Colonic mucosa (tissue), 4 donors: ENCODE results near the gene MLLT3. TPM values are rescaled to one million over a fixed set of nuclear protein-coding genes. Genes with fewer than 3 reads are reported as not detected.
A peak's percentile ranks its signal among the peaks of the same experiment; 100 is the strongest.

Source experiments
- DNase-seq: peaks from one replicate; pipeline ENCODE4 v3.0.0-alpha.2; 2020
- H3K27ac ChIP-seq: fragments of 200-600 bp; one replicate; pipeline ENCODE4 v1.8.0; 2021
- H3K27me3 ChIP-seq: fragments of 200-600 bp; one replicate; pipeline ENCODE4 v1.8.0; 2021
- H3K36me3 ChIP-seq: fragments of 200-600 bp; one replicate; pipeline ENCODE4 v1.8.0; 2021
- H3K4me1 ChIP-seq: fragments of 200-600 bp; one replicate; pipeline ENCODE4 v1.8.0; 2021; ENCODE audit warnings: mild to moderate bottlenecking
- H3K4me3 ChIP-seq: fragments of 200-600 bp; one replicate; pipeline ENCODE4 v1.8.0; 2021
- H3K9ac ChIP-seq, 2 donors: one replicate each; pipeline ENCODE4 v1.7.0; 2013; ENCODE audit warnings: control low read depth in 2 of 2, low read depth in 2 of 2, low read length in 2 of 2
- H3K9me3 ChIP-seq: fragments of 200-600 bp; one replicate; pipeline ENCODE4 v1.8.0; 2021
- intact Hi-C: fragments of 100-400 bp; cut with DNase I; formaldehyde crosslinking; loops from one replicate; pipeline ENCODE4 v1.14.1; 2022
- total RNA-seq, 2 donors: library from RNA; stranded (reverse); fragmentation: NEBNext Ultra II Directional in 1 of 2; extraction: Animal tissue kit (Norgen Biotek cat#: 25700) in 1 of 2; gene quantifications; one replicate each; pipeline ENCODE4 v1.2.1, GENCODE V29; 2021
- TF ChIP-seq, protein P1 (sequence below): fragments of 200-600 bp; IDR thresholded peaks from one replicate; pipeline ENCODE4 v1.8.0; 2022; ENCODE audit warnings: antibody characterized with exemption, mild to moderate bottlenecking
- donor health status: healthy.
- donor health status: DM: no; HTN: no; CAD: no.
- donor health status: DM: no; HTN: no; CAD: no.

Gene MLLT3
- total RNA-seq, 2 donors from 2014 or later, result 44.6 to 65.2 TPM

DNA sequence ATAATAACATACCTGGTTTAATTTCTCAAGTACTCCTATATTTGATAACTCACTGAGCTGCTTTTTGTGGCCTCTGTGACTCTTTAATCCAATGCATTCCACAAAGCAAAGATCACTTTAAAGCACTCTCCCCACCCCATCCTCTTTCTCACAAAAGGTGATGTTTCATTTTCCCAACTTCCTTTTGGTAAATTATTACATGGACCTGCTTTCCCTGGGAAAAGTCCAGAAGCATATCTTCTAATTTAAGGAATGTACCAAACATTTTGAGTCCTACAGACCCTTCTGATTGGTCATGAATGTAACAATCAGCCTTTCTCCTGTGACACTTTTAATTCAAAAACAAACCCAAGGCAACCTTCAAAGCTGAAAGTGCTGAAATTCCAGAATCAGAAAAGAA lies 71.1 kb downstream of the MLLT3 start:
- no peaks in the 10 kb centered on the region for H3K36me3 ChIP-seq
- TF ChIP-seq, protein P1, sequence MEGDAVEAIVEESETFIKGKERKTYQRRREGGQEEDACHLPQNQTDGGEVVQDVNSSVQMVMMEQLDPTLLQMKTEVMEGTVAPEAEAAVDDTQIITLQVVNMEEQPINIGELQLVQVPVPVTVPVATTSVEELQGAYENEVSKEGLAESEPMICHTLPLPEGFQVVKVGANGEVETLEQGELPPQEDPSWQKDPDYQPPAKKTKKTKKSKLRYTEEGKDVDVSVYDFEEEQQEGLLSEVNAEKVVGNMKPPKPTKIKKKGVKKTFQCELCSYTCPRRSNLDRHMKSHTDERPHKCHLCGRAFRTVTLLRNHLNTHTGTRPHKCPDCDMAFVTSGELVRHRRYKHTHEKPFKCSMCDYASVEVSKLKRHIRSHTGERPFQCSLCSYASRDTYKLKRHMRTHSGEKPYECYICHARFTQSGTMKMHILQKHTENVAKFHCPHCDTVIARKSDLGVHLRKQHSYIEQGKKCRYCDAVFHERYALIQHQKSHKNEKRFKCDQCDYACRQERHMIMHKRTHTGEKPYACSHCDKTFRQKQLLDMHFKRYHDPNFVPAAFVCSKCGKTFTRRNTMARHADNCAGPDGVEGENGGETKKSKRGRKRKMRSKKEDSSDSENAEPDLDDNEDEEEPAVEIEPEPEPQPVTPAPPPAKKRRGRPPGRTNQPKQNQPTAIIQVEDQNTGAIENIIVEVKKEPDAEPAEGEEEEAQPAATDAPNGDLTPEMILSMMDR, result no peak
- H3K4me1 ChIP-seq, result peaks cover 11% of the 10 kb centered on the region
- H3K4me3 ChIP-seq, result no peak overlapping the region
- H3K9ac ChIP-seq, result peak overlapping the region in 1 of 2 donors; percentile 12
- H3K9me3 ChIP-seq, result no peaks in the 10 kb centered on the region
- H3K27ac ChIP-seq, result peak overlapping the region; percentile 80
- no peak for DNase-seq
- intact Hi-C loops, result no loop called here
- H3K27me3 ChIP-seq, result no peaks in the 10 kb centered on the region

DNA sequence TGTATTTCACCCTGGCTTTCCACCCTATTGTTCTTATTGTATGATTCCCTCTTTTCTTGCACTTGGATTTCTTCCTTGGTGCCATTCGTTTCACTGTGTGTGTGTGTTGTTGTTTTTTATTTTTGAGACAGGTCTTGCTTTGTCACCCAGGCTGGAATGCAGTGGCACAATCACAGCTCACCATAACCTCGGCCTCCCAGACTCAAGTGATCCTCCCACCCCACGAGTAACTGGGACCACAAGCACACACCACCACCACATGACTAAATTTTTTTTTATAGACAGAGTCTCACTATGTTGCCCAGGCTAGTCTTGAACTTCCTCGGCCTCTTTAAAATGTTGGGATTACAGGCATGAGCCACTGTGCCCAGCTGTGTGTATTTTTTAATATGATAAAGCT lies 72.0 kb downstream of the MLLT3 start:
- no peak overlapping the region for H3K9ac ChIP-seq
- H3K9me3 ChIP-seq, result no peaks in the 10 kb centered on the region
- no peak overlapping the region for H3K4me3 ChIP-seq
- peak overlapping the region; percentile 80 for H3K27ac ChIP-seq
- peaks cover 6% of the 10 kb centered on the region for H3K4me1 ChIP-seq
- DNase-seq, result no peak
- TF ChIP-seq, protein P1, result no peak
- H3K27me3 ChIP-seq, result no peaks in the 10 kb centered on the region
- intact Hi-C loops, result no loop called here
- H3K36me3 ChIP-seq, result no peaks in the 10 kb centered on the region

DNA sequence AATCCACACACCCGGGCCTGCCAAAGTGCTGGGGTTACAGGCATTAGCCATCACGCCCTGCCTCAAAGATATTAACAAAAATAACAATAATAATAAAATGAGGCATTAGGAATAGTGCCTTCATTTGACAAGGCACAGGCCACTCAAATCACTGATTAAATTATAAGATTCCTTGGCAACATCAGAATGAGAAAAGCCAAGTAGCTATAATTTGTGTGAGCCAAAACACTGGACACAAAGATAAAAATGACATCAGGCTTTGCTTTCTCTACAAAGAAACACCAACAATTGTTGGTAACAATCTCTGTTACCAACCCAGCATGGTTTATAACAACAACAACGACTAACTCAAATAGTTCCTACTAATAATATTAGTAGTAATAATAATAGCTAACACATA lies 73.2 kb downstream of the MLLT3 start:
- TF ChIP-seq, protein P1, result no peak
- intact Hi-C loops, result no loop called here
- Histone ChIP-seq H3K27me3 (no peaks in the 10 kb centered on the region), H3K4me1 (peaks cover 3% of the 10 kb centered on the region), H3K9ac (no peak overlapping the region), H3K9me3 (no peaks in the 10 kb centered on the region), H3K4me3 (no peak overlapping the region), H3K36me3 (no peaks in the 10 kb centered on the region), H3K27ac (no peak overlapping the region)
- DNase-seq, result no peak

DNA sequence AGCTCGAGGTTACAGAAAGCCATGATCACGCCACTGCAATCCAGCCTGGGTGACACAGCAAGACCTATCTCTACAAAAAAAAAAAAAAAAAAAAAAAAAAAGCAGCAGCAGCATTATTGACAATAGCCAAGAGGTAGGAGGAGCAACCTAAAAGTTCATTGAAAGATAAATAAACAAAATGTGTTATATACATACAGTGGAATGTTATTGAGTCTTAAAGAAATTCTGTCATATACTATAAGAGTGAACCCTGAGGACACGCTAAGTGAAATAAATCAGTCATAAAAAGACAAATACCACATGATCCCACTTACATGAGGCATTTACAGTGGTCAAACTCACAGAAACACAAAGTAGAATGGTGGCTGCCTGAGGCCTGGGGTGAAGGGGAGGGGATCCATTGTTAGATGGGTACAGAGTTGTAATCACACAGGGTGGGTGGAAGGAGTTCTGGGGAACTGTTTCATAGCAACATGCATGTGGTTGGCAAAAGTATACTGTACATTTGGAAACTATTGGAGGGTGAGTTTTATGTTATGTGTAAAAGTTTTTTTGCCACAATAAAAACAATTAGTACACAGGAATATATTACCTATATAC lies 77.2 kb downstream of the MLLT3 start:
- H3K9me3 ChIP-seq, result peaks cover 4% of the 10 kb centered on the region
- H3K27me3 ChIP-seq, result no peaks in the 10 kb centered on the region
- DNase-seq, result no peak
- no peak overlapping the region for H3K27ac ChIP-seq
- H3K4me1 ChIP-seq, result no peaks in the 10 kb centered on the region
- no peaks in the 10 kb centered on the region for H3K36me3 ChIP-seq
- intact Hi-C loops, result no loop called here
- TF ChIP-seq, protein P1, result no peak
- no peak overlapping the region for H3K4me3 ChIP-seq
- H3K9ac ChIP-seq, result no peak overlapping the region

DNA sequence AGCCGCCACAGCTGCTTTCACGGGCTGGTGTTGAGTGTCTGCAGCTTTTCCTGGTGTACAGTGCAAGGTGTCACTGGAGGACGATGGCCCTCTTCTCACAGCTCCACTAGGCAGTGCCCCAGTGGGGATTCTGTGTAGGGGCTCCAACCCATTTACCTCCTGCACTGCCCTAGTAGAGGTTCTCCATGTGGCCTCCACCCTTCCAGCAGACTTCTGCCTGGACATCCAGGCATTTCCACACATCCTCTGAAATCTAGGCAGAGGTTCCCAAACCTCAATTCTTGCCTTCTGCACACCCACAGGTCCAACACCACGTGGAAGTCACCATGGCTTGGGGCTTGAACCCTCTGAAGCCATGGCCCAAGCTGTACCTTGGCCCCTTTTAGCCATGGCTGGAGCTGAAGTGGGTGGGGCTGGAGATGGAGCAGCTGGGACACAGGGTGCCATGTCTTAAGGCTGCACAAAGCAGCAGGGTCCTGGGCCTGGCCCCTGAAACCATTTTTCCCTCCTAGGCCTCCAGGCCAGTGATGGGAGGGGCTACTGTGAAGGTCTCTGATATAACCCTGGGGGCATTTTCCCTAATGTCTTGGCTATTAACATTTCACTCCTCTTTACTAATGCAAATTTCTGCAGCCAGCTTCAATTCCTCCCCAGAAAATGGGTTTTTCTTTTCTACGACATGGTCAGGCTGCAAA lies 82.0 kb downstream of the MLLT3 start:
- no peak overlapping the region for H3K27ac ChIP-seq
- no peak overlapping the region for H3K9ac ChIP-seq
- no peaks in the 10 kb centered on the region for H3K36me3 ChIP-seq
- H3K27me3 ChIP-seq, result no peaks in the 10 kb centered on the region
- no peak overlapping the region for H3K4me3 ChIP-seq
- no peaks in the 10 kb centered on the region for H3K4me1 ChIP-seq
- DNase-seq, result no peak
- TF ChIP-seq, protein P1, result no peak
- peaks cover 7% of the 10 kb centered on the region for H3K9me3 ChIP-seq
- intact Hi-C loops, result no loop called here
